Measurements from ENCODE around the gene NRG3. TPM values are rescaled to one million over a fixed set of nuclear protein-coding genes. Genes with fewer than 3 reads are reported as not detected.

Gene NRG3
- total and polyA plus RNA-seq, 7 donors: 0.03 to 0.10 TPM; not detected in 5

GRCh38 chr10:82856957-82857613 lies 982.1 kb downstream of the NRG3 start:
- no peak overlapping the region for H3K27ac ChIP-seq
- no peaks in the 10 kb centered on the region for H3K9me3 ChIP-seq
- DNase-seq (no peak), ATAC-seq (no peak)
- intact Hi-C loops (cut with DNase I): no loop called here
- no peak overlapping the region for H3K4me3 ChIP-seq
- H3K27me3 ChIP-seq (ENCODE audit: insufficient read depth in 3 of 3, low read length in 2 of 3): no peaks in the 10 kb centered on the region
- 48 to 54% (median 51%) methylated on average over 3 of the region's 3 CpGs for WGBS, 3 donors
- TF ChIP-seq CTCF (IDR thresholded peaks at IDR 0.05): no peak
- no peaks in the 10 kb centered on the region for H3K4me1 ChIP-seq
- no peaks in the 10 kb centered on the region for H3K36me3 ChIP-seq (ENCODE audit: insufficient read depth in 1 of 2, low read depth in 1 of 2)

DNA sequence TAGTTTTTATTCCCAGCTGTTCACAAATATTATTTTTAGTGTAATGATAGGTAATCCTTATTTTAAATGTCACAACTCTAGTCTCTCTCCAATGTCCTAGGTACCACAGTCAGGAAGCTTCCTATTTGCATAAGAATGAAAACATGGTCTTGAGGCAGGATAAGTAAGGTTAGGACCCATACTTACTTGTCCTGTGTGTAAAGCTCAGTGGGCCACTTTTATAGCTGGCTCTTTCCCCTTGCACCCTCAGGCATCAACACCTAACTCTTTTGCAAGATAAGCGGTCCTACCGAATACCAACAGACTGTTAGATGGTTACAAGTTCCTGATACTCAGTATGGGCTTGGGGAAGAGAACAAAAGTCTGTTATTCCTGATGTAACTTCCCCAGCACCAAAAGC lies 986.9 kb downstream of the NRG3 start:
- Histone ChIP-seq H3K4me3 (no peak overlapping the region), H3K27me3 (ENCODE audit: insufficient read depth in 3 of 3, low read length in 2 of 3) (no peaks in the 10 kb centered on the region), H3K9me3 (no peaks in the 10 kb centered on the region), H3K27ac (no peak overlapping the region), H3K36me3 (ENCODE audit: insufficient read depth in 1 of 2, low read depth in 1 of 2) (no peaks in the 10 kb centered on the region), H3K4me1 (no peaks in the 10 kb centered on the region)
- intact Hi-C loops (cut with DNase I): no loop called here
- DNase-seq: no peak
- 85 to 94% (median 93%) methylated on average over 2 of the region's 2 CpGs for WGBS, 3 donors
- TF ChIP-seq CTCF (IDR thresholded peaks at IDR 0.05): no peak
- ATAC-seq: no peak

DNA sequence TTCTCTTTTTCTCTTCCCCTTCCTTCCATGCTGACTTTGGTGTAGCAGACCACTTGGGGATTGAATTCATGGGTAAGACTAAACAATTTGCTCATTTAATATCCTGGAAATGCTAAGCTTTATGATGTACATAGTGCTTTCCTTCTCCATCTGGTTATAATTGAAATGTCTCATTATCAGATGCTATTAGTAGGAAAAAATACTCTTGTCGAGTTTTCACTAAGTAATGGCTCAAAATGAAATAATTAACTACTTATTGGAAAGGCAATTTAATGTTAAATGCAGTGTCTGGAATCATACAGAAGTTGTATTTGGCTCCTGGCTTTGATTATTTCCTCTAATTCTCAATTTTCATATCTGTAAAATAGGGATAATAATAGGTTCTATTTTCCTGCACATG lies 990.4 kb downstream of the NRG3 start:
- intact Hi-C loops (cut with DNase I): no loop called here
- WGBS, 3 donors: 41 to 45% (median 43%) methylated on average over 1 of the region's 1 CpG
- Histone ChIP-seq H3K9me3 (no peaks in the 10 kb centered on the region), H3K4me1 (no peaks in the 10 kb centered on the region), H3K27me3 (ENCODE audit: insufficient read depth in 3 of 3, low read length in 2 of 3) (no peaks in the 10 kb centered on the region), H3K4me3 (no peak overlapping the region), H3K27ac (no peak overlapping the region), H3K36me3 (ENCODE audit: insufficient read depth in 1 of 2, low read depth in 1 of 2) (no peaks in the 10 kb centered on the region)
- no peak for TF ChIP-seq CTCF (IDR thresholded peaks at IDR 0.05)
- DNase-seq (no peak), ATAC-seq (no peak)

DNA sequence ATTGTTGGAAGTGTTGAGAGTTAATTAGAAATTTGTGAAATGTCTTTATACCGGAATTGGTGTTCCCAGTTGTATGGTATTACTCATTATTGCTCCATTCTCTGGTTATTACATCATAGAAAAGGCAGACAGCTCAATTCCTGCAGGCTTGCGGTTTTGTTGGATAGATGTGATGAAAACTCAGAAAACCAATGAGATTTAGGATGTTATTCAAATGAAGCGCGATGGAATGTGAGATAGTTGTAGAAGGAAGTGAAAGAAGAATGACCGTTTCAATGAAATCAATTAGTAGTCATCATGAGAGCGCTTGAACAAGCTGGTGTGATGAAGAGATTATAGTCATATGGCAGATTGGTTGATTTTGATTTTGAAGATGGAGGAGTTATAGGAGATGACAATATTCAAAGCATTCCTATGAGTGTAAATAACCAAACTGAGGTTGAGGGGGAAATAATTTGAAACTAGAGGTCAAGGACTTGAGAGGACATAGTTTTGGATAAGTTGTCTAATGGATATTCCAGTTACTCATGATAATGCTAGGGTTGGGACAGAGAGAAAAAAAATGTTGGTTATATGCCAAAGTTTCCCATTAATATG lies 991.5 kb downstream of the NRG3 start:
- Histone ChIP-seq H3K9me3 (no peaks in the 10 kb centered on the region), H3K27ac (no peak overlapping the region), H3K4me3 (no peak overlapping the region), H3K36me3 (ENCODE audit: insufficient read depth in 1 of 2, low read depth in 1 of 2) (no peaks in the 10 kb centered on the region), H3K4me1 (no peaks in the 10 kb centered on the region), H3K27me3 (ENCODE audit: insufficient read depth in 3 of 3, low read length in 2 of 3) (no peaks in the 10 kb centered on the region)
- DNase-seq (no peak), ATAC-seq (no peak)
- no peak for TF ChIP-seq CTCF (IDR thresholded peaks at IDR 0.05)
- intact Hi-C loops (cut with DNase I): no loop called here
- WGBS, 3 donors: 69 to 73% (median 71%) methylated on average over 6 of the region's 6 CpGs

DNA sequence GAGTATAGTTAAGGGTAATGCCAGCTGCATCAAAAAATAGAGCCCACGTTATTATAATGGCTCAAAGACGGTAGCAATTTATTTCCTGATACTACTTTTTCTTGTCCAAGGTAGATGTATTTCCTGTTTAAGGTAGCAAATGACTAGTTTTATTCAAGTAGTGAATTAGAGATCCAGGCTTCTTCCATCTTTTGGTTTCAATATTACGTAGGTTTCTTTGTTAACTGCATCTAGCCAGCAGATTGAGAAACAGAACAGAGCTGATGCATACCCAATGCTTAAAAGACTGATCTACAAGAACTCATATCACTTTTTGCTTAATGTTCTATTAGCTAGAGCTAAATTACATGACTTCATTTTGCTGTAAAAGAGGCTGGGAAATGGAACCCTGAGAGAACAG lies 992.1 kb downstream of the NRG3 start:
- no peaks in the 10 kb centered on the region for H3K36me3 ChIP-seq (ENCODE audit: insufficient read depth in 1 of 2, low read depth in 1 of 2)
- no peaks in the 10 kb centered on the region for H3K4me1 ChIP-seq
- no peak overlapping the region for H3K4me3 ChIP-seq
- no peak overlapping the region for H3K27ac ChIP-seq
- DNase-seq (no peak), ATAC-seq (no peak)
- no peak for TF ChIP-seq CTCF (IDR thresholded peaks at IDR 0.05)
- intact Hi-C loops (cut with DNase I): no loop called here
- no peaks in the 10 kb centered on the region for H3K27me3 ChIP-seq (ENCODE audit: insufficient read depth in 3 of 3, low read length in 2 of 3)
- no peaks in the 10 kb centered on the region for H3K9me3 ChIP-seq
- WGBS, 3 donors: 77 to 87% (median 80%) methylated on average over 3 of the region's 3 CpGs
